Activated naive CD4-positive, alpha-beta T cell treated with anti-CD3 and anti-CD28 coated beads, Interleukin-2, amount 10 ng/mL, durations not matched to agents 7 days and 5 days (primary cell): Measurements from ENCODE around the gene KLHL29.
"Not testable (repeated sequence)": the region's sequence is repeated elsewhere in the genome, so short reads cannot be mapped to it uniquely, and the experiment has no call there.

Experiments
- CTCF ChIA-PET: fragments of 350-600 bp; sonication (Branson Sonifier 250); formaldehyde crosslinking; loops from one replicate; lab custom pipeline; 2021; ENCODE audit warnings: antibody characterized with exemption; lab: Charles Lee
- DNase-seq: peaks from one replicate; pipeline ENCODE4 v3.0.0-alpha.2; 2020
- H3K27ac Mint-ChIP-seq: one replicate; pipeline ENCODE4 v1.8.0; 2021; ENCODE audit warnings: mild to moderate bottlenecking, moderate library complexity, mixed read lengths
- H3K27me3 Mint-ChIP-seq: one replicate; pipeline ENCODE4 v1.8.0; 2021; ENCODE audit warnings: mild to moderate bottlenecking, mixed read lengths
- H3K36me3 Mint-ChIP-seq: one replicate; pipeline ENCODE4 v1.8.0; 2021; ENCODE audit warnings: mixed read lengths
- H3K4me1 Mint-ChIP-seq: one replicate; pipeline ENCODE4 v1.8.0; 2021; ENCODE audit warnings: mixed read lengths
- H3K4me3 Mint-ChIP-seq: one replicate; pipeline ENCODE4 v1.8.0; 2021; ENCODE audit warnings: mild to moderate bottlenecking, moderate library complexity, mixed read lengths
- H3K9me3 Mint-ChIP-seq: one replicate; pipeline ENCODE4 v1.8.0; 2021; ENCODE audit warnings: mixed read lengths

KLHL29 gene

GRCh38 chr2:23380562-23381065, 4.4 kb upstream of the KLHL29 start:
- Mint-ChIP-seq H3K4me3 (peak overlapping the region; percentile 61), H3K36me3 (peaks cover 3% of the 10 kb centered on the region), H3K9me3 (no peaks in the 10 kb centered on the region), H3K4me1 (peaks cover 34% of the 10 kb centered on the region), H3K27ac (peak overlapping the region; percentile 92), H3K27me3 (peaks cover 65% of the 10 kb centered on the region)
- DNase-seq: peak; percentile 74
- CTCF ChIA-PET: no interaction called here

- Mint-ChIP-seq H3K36me3 (peaks cover 3% of the 10 kb centered on the region), H3K4me1 (peaks cover 34% of the 10 kb centered on the region), H3K9me3 (no peaks in the 10 kb centered on the region), H3K27ac (peak overlapping the region; percentile 92), H3K27me3 (peaks cover 65% of the 10 kb centered on the region), H3K4me3 (peak overlapping the region; percentile 61)
- DNase-seq: no peak
- CTCF ChIA-PET: no interaction called here
These were observed 3.9 kb upstream of the KLHL29 start for GRCh38 chr2:23381084-23381483.

GRCh38 chr2:23381485-23381884, 3.5 kb upstream of the KLHL29 start:
- Mint-ChIP-seq H3K27ac (peak overlapping the region; percentile 92), H3K9me3 (no peaks in the 10 kb centered on the region), H3K4me3 (no peak overlapping the region), H3K27me3 (peaks cover 65% of the 10 kb centered on the region), H3K36me3 (peaks cover 3% of the 10 kb centered on the region), H3K4me1 (peaks cover 35% of the 10 kb centered on the region)
- CTCF ChIA-PET: no interaction called here
- no peak for DNase-seq

GRCh38 chr2:23383100-23383499, 1.9 kb upstream of the KLHL29 start:
- Mint-ChIP-seq H3K36me3 (peaks cover 3% of the 10 kb centered on the region), H3K9me3 (no peaks in the 10 kb centered on the region), H3K4me1 (peaks cover 35% of the 10 kb centered on the region), H3K27ac (no peak overlapping the region), H3K27me3 (peaks cover 73% of the 10 kb centered on the region), H3K4me3 (no peak overlapping the region)
- CTCF ChIA-PET: no interaction called here
- no peak for DNase-seq

GRCh38 chr2:23385351-23385747, 370 bp downstream of the KLHL29 start:
- peak; percentile 48 for DNase-seq
- peaks cover 35% of the 10 kb centered on the region for H3K4me1 Mint-ChIP-seq
- H3K4me3 Mint-ChIP-seq: peak overlapping the region; percentile 34
- CTCF ChIA-PET: no interaction called here
- no peaks in the 10 kb centered on the region for H3K9me3 Mint-ChIP-seq
- peaks cover 1% of the 10 kb centered on the region for H3K36me3 Mint-ChIP-seq
- H3K27me3 Mint-ChIP-seq: peaks cover 88% of the 10 kb centered on the region
- no peak overlapping the region for H3K27ac Mint-ChIP-seq

- Mint-ChIP-seq H3K36me3 (no peaks in the 10 kb centered on the region), H3K27me3 (peaks cover 91% of the 10 kb centered on the region), H3K9me3 (no peaks in the 10 kb centered on the region), H3K4me1 (peaks cover 31% of the 10 kb centered on the region), H3K27ac (no peak overlapping the region), H3K4me3 (peak overlapping the region; percentile 73)
- CTCF ChIA-PET: no interaction called here
- DNase-seq: no peak
These were observed 864 bp downstream of the KLHL29 start for GRCh38 chr2:23385748-23386338.

- DNase-seq: peak; percentile 33
- H3K4me3 Mint-ChIP-seq: peak overlapping the region; percentile 73
- H3K4me1 Mint-ChIP-seq: peaks cover 31% of the 10 kb centered on the region
- H3K9me3 Mint-ChIP-seq: no peaks in the 10 kb centered on the region
- CTCF ChIA-PET: no interaction called here
- H3K36me3 Mint-ChIP-seq: no peaks in the 10 kb centered on the region
- H3K27ac Mint-ChIP-seq: no peak overlapping the region
- H3K27me3 Mint-ChIP-seq: peaks cover 92% of the 10 kb centered on the region
These were observed 1.6 kb downstream of the KLHL29 start for GRCh38 chr2:23386339-23387220.

- Mint-ChIP-seq H3K4me1 (peaks cover 30% of the 10 kb centered on the region), H3K36me3 (no peaks in the 10 kb centered on the region), H3K9me3 (no peaks in the 10 kb centered on the region), H3K4me3 (peak overlapping the region; percentile 73), H3K27me3 (peaks cover 93% of the 10 kb centered on the region), H3K27ac (no peak overlapping the region)
- CTCF ChIA-PET: no interaction called here
- no peak for DNase-seq
These were observed 2.2 kb downstream of the KLHL29 start for GRCh38 chr2:23387221-23387550.

- Mint-ChIP-seq H3K27ac (no peak overlapping the region), H3K9me3 (no peaks in the 10 kb centered on the region), H3K36me3 (no peaks in the 10 kb centered on the region), H3K27me3 (peaks cover 90% of the 10 kb centered on the region), H3K4me1 (peaks cover 30% of the 10 kb centered on the region), H3K4me3 (no peak overlapping the region)
- CTCF ChIA-PET: no interaction called here
- no peak for DNase-seq
These were observed 2.9 kb downstream of the KLHL29 start for GRCh38 chr2:23387845-23388244.

GRCh38 chr2:23388294-23388693, 3.3 kb downstream of the KLHL29 start:
- H3K9me3 Mint-ChIP-seq: no peaks in the 10 kb centered on the region
- CTCF ChIA-PET: no interaction called here

GRCh38 chr2:23388756-23389514, 4.0 kb downstream of the KLHL29 start:
- Mint-ChIP-seq H3K4me3 (no peak overlapping the region), H3K4me1 (peaks cover 36% of the 10 kb centered on the region), H3K27me3 (peaks cover 88% of the 10 kb centered on the region), H3K36me3 (no peaks in the 10 kb centered on the region), H3K9me3 (no peaks in the 10 kb centered on the region), H3K27ac (no peak overlapping the region)
- CTCF ChIA-PET: no interaction called here
- DNase-seq: no peak

More at GRCh38 chr2:23388294-23388693, 3.3 kb downstream of the KLHL29 start:
- H3K4me3 Mint-ChIP-seq: no peak overlapping the region
- peaks cover 88% of the 10 kb centered on the region for H3K27me3 Mint-ChIP-seq
- H3K27ac Mint-ChIP-seq: no peak overlapping the region
- H3K36me3 Mint-ChIP-seq: no peaks in the 10 kb centered on the region
- no peak for DNase-seq
- H3K4me1 Mint-ChIP-seq: peaks cover 32% of the 10 kb centered on the region

GRCh38 chr2:23390152-23390551, 5.2 kb downstream of the KLHL29 start:
- no peak for DNase-seq
- H3K27me3 Mint-ChIP-seq: peaks cover 93% of the 10 kb centered on the region
- CTCF ChIA-PET: no interaction called here
- no peaks in the 10 kb centered on the region for H3K36me3 Mint-ChIP-seq
- no peak overlapping the region for H3K27ac Mint-ChIP-seq
- no peak overlapping the region for H3K4me3 Mint-ChIP-seq
- peaks cover 40% of the 10 kb centered on the region for H3K4me1 Mint-ChIP-seq
- H3K9me3 Mint-ChIP-seq: no peaks in the 10 kb centered on the region

- H3K27me3 Mint-ChIP-seq: peaks cover 88% of the 10 kb centered on the region
These were observed 6.3 kb downstream of the KLHL29 start for GRCh38 chr2:23391237-23391736.

GRCh38 chr2:23393722-23394121, 8.7 kb downstream of the KLHL29 start:
- no peaks in the 10 kb centered on the region for H3K36me3 Mint-ChIP-seq
- H3K4me1 Mint-ChIP-seq: peaks cover 32% of the 10 kb centered on the region
- no peak overlapping the region for H3K27ac Mint-ChIP-seq
- H3K27me3 Mint-ChIP-seq: peaks cover 65% of the 10 kb centered on the region
- DNase-seq: no peak
- no peaks in the 10 kb centered on the region for H3K9me3 Mint-ChIP-seq
- no peak overlapping the region for H3K4me3 Mint-ChIP-seq
- CTCF ChIA-PET: no interaction called here

More at GRCh38 chr2:23391237-23391736, 6.3 kb downstream of the KLHL29 start:
- H3K9me3 Mint-ChIP-seq, H3K36me3 Mint-ChIP-seq, CTCF ChIA-PET, H3K27ac Mint-ChIP-seq, H3K4me3 Mint-ChIP-seq, DNase-seq: not testable (repeated sequence)
- peaks cover 37% of the 10 kb centered on the region for H3K4me1 Mint-ChIP-seq
